Endothelial cell of umbilical vein (primary cell): ENCODE data around the gene KLHL30. TPM values are rescaled to one million over a fixed set of nuclear protein-coding genes. Genes with fewer than 3 reads are reported as not detected.

Experiments
- BruUV-seq: library from RNA; stranded (reverse); fragments of 400-500 nt; replicated peaks from 2 replicates; lab custom pipeline; 2021; lab: Mats Ljungman, UMichigan
- CTCF ChIA-PET: fragments of 300-600, 350-600 bp; sonication (Branson Sonifier 250); formaldehyde crosslinking; loops from one replicate; lab custom pipeline; 2021; ENCODE audit warnings: antibody characterized with exemption, inconsistent platforms; lab: Charles Lee
- POLR2A ChIA-PET: fragments of 300-600, 350-600 bp; sonication (Branson Sonifier 250); formaldehyde crosslinking; loops from one replicate; lab custom pipeline; 2021; ENCODE audit warnings: antibody characterized with exemption, inconsistent platforms; lab: Charles Lee
- DNase-seq: peaks from one replicate; pipeline ENCODE4 v3.0.0-alpha.2; 2011; ENCODE audit warnings: low read depth, low spot score
- FAIRE-seq: peaks from 2 replicates; lab custom pipeline; 2011; peaks lifted over from hg19 to GRCh38; lab: Jason Lieb, UNC
- H2AFZ ChIP-seq: 2 replicates; pipeline ENCODE4 v1.6.0; 2012; ENCODE audit warnings: low read depth, low read length, control low read depth, inconsistent platforms
- H3K27ac ChIP-seq: 2 replicates; pipeline ENCODE4 v1.5.1; 2011; ENCODE audit warnings: low read depth, mild to moderate bottlenecking, control low read depth, low read length, moderate library complexity; ENCODE audit not compliant: insufficient read depth
- H3K27me3 ChIP-seq, 2 experiments: 2 replicates each; pipeline versions ENCODE4 v1.6.0 to v1.6.1; 2011; ENCODE audit warnings: low read length in 2 of 2, mixed read lengths in 1 of 2; ENCODE audit not compliant: control insufficient read depth in 2 of 2, insufficient read depth in 2 of 2
- H3K36me3 ChIP-seq, 2 experiments: 2 replicates in 1 of 2; 3 replicates in 1 of 2; pipeline ENCODE4 v1.5.1; 2011; ENCODE audit warnings: low read length in 2 of 2, mild to moderate bottlenecking in 1 of 2, moderate library complexity in 1 of 2; ENCODE audit not compliant: control insufficient read depth in 2 of 2, insufficient read depth in 2 of 2; ENCODE audit errors: extremely low read depth in 1 of 2
- H3K4me1 ChIP-seq: 3 replicates; pipeline ENCODE4 v1.5.1; 2011; ENCODE audit warnings: mild to moderate bottlenecking, low read length; ENCODE audit not compliant: control insufficient read depth, insufficient read depth; ENCODE audit errors: extremely low read depth
- H3K4me2 ChIP-seq: 2 replicates; pipeline ENCODE4 v1.6.1; 2011; ENCODE audit warnings: low read length, control low read depth, mixed read lengths; ENCODE audit not compliant: insufficient read depth
- H3K4me3 ChIP-seq, 3 experiments: fragments of 200-600 bp in 1 of 3; sonication (generic), shearing (Covaris generic) in 1 of 3; replicated peaks in 1 of 3; 2 replicates each; pipeline ENCODE4 v1.5.1; 2011 to 2016; ENCODE audit warnings: control low read depth in 3 of 3, low read length in 3 of 3, mild to moderate bottlenecking in 2 of 3, inconsistent platforms in 1 of 3, low read depth in 1 of 3, moderate library complexity in 1 of 3; ENCODE audit not compliant: insufficient read depth in 1 of 3
- H3K79me2 ChIP-seq: 2 replicates; pipeline ENCODE4 v1.6.0; 2012; ENCODE audit warnings: low read length, inconsistent platforms; ENCODE audit not compliant: control insufficient read depth, insufficient read depth
- H3K9ac ChIP-seq: replicated peaks from 2 replicates; pipeline ENCODE3; 2011; ENCODE audit warnings: low read length, control low read depth; ENCODE audit not compliant: insufficient read depth; ENCODE audit errors: extremely low read depth
- H3K9me1 ChIP-seq: replicated peaks from 3 replicates; pipeline ENCODE4 v1.6.0; 2011; ENCODE audit warnings: mild to moderate bottlenecking, low read length; ENCODE audit not compliant: control insufficient read depth, insufficient read depth; ENCODE audit errors: extremely low read depth
- H3K9me3 ChIP-seq: replicated peaks from 2 replicates; pipeline ENCODE4 v1.5.1; 2012; ENCODE audit warnings: low read length, inconsistent platforms; ENCODE audit not compliant: control insufficient read depth, insufficient read depth
- H4K20me1 ChIP-seq: replicated peaks from 2 replicates; pipeline ENCODE3; 2011; ENCODE audit warnings: mild to moderate bottlenecking, low read length; ENCODE audit not compliant: control insufficient read depth, insufficient read depth; ENCODE audit errors: extremely low read depth
- EZH2 ChIP-seq: IDR thresholded peaks from 2 replicates; pipeline ENCODE4 v1.6.1; 2012; ENCODE audit warnings: borderline replicate concordance, low read depth, mild to moderate bottlenecking, moderate library complexity, low read length, inconsistent platforms; ENCODE audit not compliant: severe bottlenecking
- FOS ChIP-seq: IDR thresholded peaks from 2 replicates; pipeline ENCODE4 v1.6.1; 2011; ENCODE audit warnings: mild to moderate bottlenecking, low read length, moderate library complexity, borderline replicate concordance; ENCODE audit not compliant: insufficient read depth
- GATA2 ChIP-seq: IDR thresholded peaks from 2 replicates; pipeline ENCODE4 v1.7.0; 2011; ENCODE audit warnings: low read depth, mild to moderate bottlenecking, moderate library complexity, mixed read lengths, low read length; ENCODE audit not compliant: insufficient read length, insufficient read depth
- JUN ChIP-seq: IDR thresholded peaks from 2 replicates; pipeline ENCODE4 v1.6.1; 2011; ENCODE audit warnings: borderline replicate concordance, low read depth; ENCODE audit not compliant: insufficient read length, insufficient read depth
- MAX ChIP-seq: IDR thresholded peaks from 2 replicates; pipeline ENCODE4 v1.6.1; 2011; ENCODE audit not compliant: insufficient read depth, insufficient read length
- MYC ChIP-seq: IDR thresholded peaks from one replicate; pipeline ENCODE4 v1.6.1; 2011; ENCODE audit warnings: mild to moderate bottlenecking, low read depth, low read length
- POLR2A ChIP-seq: IDR thresholded peaks from 2 replicates; pipeline ENCODE4 v1.6.1; 2012; ENCODE audit warnings: low read depth, mild to moderate bottlenecking, control low read depth, low read length
- POLR2AphosphoS5 ChIP-seq: IDR thresholded peaks from 2 replicates; pipeline ENCODE4 v1.6.1; 2012; ENCODE audit warnings: low read depth, mild to moderate bottlenecking, control low read depth, low read length, moderate library complexity; ENCODE audit not compliant: insufficient read depth
- dilution Hi-C: fragments of 300-500 bp; cut with MboI; formaldehyde crosslinking; loops from one replicate; pipeline ENCODE4 v1.15.0; 2019; ENCODE audit warnings: low sequenced_read_pairs; ENCODE audit not compliant: extremely low pct_ligation_motif_present
- intact Hi-C: fragments of 100-400 bp; cut with micrococcal nuclease; formaldehyde crosslinking; loops from one replicate; pipeline ENCODE4 v1.10.0; 2022
- polyA plus RNA-seq, 4 experiments: library from polyadenylated mRNA; depleted of rRNA in 3 of 4; stranded (reverse) in 3 of 4; unstranded in 1 of 4; fragments of >200 nt; gene quantifications; 2 replicates each; pipeline versions ENCODE4 v1.2.1 to v1.2.3, GENCODE V29; 2011 to 2012; ENCODE audit warnings: missing spikeins in 1 of 4
- total RNA-seq: library from RNA; stranded (reverse); gene quantifications from 2 replicates; pipeline ENCODE4 v1.2.3, GENCODE V29; 2021
- TF ChIP-seq, protein P1 (sequence below), 2 donors: IDR thresholded peaks; 1 replicate in 1 of 2; 2 replicates in 1 of 2; pipeline ENCODE4 v1.5.1; 2011; ENCODE audit warnings: low read length in 2 of 2, mild to moderate bottlenecking in 2 of 2, moderate library complexity in 2 of 2, control low read depth in 1 of 2, inconsistent platforms in 1 of 2, low read depth in 1 of 2; ENCODE audit not compliant: insufficient read depth in 1 of 2; ENCODE audit errors: extremely low read depth in 1 of 2

The KLHL30 gene
- total and polyA plus RNA-seq, 2 donors (not counting 3 experiments of a cell fraction or from before 2014, with no cell fraction given), result not detected

DNA sequence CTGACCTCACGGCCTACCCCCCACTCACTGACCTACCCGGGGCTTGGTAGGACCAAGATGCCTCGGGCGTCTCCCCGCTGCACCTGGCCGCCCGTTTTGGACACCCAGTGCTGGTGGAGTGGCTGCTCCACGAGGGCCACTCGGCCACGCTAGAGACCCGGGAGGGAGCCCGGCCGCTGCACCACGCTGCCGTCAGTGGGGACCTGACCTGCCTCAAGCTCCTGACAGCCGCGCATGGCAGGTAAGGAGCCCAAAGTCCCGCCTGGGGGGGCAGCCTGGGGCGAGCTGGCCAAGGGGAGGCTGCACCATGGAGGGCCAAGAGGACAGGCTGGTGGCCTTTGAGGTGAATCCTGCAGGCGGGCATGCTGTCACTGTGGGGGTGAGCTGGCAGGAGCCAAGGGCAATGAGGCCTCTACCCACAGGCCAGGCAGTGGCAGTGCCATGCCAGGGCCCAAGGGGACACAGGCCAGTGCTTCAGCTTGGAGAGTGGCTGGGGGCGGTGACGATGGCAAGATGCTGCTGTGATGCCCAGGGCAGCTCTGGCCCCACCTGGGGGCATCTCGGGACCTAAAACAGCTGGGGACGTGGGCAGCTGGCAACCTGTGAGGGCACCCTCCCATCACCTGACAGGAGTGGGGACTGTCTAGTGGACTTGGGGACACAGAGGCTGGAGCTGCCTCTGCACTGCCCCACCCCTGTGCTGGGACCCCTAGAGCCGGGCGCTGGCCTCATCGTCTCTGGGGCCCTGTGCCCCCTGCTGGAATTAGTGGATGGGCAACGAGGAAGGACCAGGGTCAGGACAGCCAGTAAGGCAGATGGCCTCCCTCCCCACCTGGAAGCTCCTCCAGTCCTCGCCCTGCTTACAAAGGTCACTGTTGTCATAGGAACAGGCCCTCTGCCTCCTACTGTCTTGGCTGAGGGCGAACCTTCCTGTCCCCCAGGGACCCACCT, 36.3 kb upstream of the KLHL30 start:
- no peak overlapping the region for H3K27ac ChIP-seq
- dilution Hi-C loops, result no loop called here
- no peak for TF ChIP-seq EZH2
- TF ChIP-seq, protein P1, sequence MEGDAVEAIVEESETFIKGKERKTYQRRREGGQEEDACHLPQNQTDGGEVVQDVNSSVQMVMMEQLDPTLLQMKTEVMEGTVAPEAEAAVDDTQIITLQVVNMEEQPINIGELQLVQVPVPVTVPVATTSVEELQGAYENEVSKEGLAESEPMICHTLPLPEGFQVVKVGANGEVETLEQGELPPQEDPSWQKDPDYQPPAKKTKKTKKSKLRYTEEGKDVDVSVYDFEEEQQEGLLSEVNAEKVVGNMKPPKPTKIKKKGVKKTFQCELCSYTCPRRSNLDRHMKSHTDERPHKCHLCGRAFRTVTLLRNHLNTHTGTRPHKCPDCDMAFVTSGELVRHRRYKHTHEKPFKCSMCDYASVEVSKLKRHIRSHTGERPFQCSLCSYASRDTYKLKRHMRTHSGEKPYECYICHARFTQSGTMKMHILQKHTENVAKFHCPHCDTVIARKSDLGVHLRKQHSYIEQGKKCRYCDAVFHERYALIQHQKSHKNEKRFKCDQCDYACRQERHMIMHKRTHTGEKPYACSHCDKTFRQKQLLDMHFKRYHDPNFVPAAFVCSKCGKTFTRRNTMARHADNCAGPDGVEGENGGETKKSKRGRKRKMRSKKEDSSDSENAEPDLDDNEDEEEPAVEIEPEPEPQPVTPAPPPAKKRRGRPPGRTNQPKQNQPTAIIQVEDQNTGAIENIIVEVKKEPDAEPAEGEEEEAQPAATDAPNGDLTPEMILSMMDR (IDR thresholded peaks at IDR 0.05; ENCODE audit: extremely low read depth in 1 of 2, insufficient read depth in 1 of 2, low read depth in 1 of 2, low read length in 2 of 2), result no peak
- intact Hi-C loops, result loop anchor here (10.0 kb wide), 1 partner anchor 177 kb away; no protein-coding TSS in a partner anchor
- H2AFZ ChIP-seq, result no peak overlapping the region
- BruUV-seq, result no TSS peak
- no peak overlapping the region for H3K4me3 ChIP-seq
- H3K4me1 ChIP-seq, result no peaks in the 10 kb centered on the region
- H3K9me1 ChIP-seq, result no peaks in the 10 kb centered on the region
- ChIA-PET CTCF (no interaction called here), POLR2A (no interaction called here)
- no peak overlapping the region for H3K9ac ChIP-seq
- DNase-seq (no peak), FAIRE-seq (no peak)
- H3K27me3 ChIP-seq, result no peaks in the 10 kb centered on the region
- H4K20me1 ChIP-seq, result no peaks in the 10 kb centered on the region
- no peaks in the 10 kb centered on the region for H3K36me3 ChIP-seq
- no peak overlapping the region for H3K4me2 ChIP-seq
- no peaks in the 10 kb centered on the region for H3K9me3 ChIP-seq
- H3K79me2 ChIP-seq, result no peaks in the 10 kb centered on the region

DNA sequence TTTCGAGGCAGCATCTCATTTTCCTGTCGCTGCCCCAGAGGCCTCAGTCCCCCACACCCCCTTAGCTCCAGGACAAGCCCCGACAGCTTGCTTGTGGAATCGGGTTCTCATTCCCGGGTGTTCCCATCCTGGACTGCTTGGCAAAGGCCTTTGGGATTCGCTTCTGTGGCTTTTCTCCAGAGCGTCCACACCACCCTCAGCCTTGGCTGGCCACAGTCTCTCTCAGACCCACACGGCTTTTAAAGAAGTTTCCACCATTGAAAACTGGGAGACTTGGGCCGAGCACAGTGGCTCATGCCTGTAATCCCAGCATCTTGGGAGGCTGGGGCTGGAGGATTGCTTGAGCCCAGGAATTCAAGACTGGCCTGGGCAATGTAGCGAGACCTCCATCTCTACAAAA, 35.6 kb upstream of the KLHL30 start:
- intact Hi-C loops, result loop anchor here (10.0 kb wide), 1 partner anchor 178 kb away; no protein-coding TSS in a partner anchor
- FAIRE-seq, result no peak
- CTCF ChIA-PET, result no interaction called here

More for the DNA sequence above, 35.6 kb upstream of the KLHL30 start:
- no TSS peak for BruUV-seq
- Histone ChIP-seq H3K4me3 (no peak overlapping the region), H3K36me3 (no peaks in the 10 kb centered on the region), H3K9ac (no peak overlapping the region), H3K9me3 (no peaks in the 10 kb centered on the region), H3K79me2 (no peaks in the 10 kb centered on the region), H4K20me1 (no peaks in the 10 kb centered on the region), H2AFZ (no peak overlapping the region), H3K27ac (no peak overlapping the region), H3K4me1 (no peaks in the 10 kb centered on the region), H3K4me2 (no peak overlapping the region), H3K9me1 (no peaks in the 10 kb centered on the region), H3K27me3 (no peaks in the 10 kb centered on the region)
- dilution Hi-C loops, result no loop called here
- POLR2A ChIA-PET, result no interaction called here
- no peak for DNase-seq
- TF ChIP-seq MAX (no peak), EZH2 (no peak), POLR2A (no peak), JUN (no peak), GATA2 (no peak), POLR2AphosphoS5 (no peak), MYC (no peak), FOS (no peak)
- TF ChIP-seq, protein P1 (IDR thresholded peaks at IDR 0.05; ENCODE audit: extremely low read depth in 1 of 2, insufficient read depth in 1 of 2, low read depth in 1 of 2, low read length in 2 of 2), result no peak
